ENCODE data around the gene UXT. TPM values are rescaled to one million over a fixed set of nuclear protein-coding genes. Genes with fewer than 3 reads are reported as not detected.
A peak's percentile ranks its signal among the peaks of the same experiment; 100 is the strongest.

UXT gene
- total and polyA plus RNA-seq, 3 donors from 2014 or later = 63.8 to 79.9 (median 72.0) TPM

- Histone ChIP-seq H3K9me3 (no peaks in the 10 kb centered on the region), H3K27ac (peak overlapping the region; percentile 85 to 93), H3K4me1 (peaks cover 3% of the 10 kb centered on the region), H3K4me3 (peak overlapping the region; percentile 66 to 77), H3K27me3 (no peaks in the 10 kb centered on the region), H3K36me3 (ENCODE audit: low read depth, missing control alignments) (no peaks in the 10 kb centered on the region)
- intact Hi-C loops (cut with DNase I; ENCODE audit: low total_unique reads) = no loop called here
- DNase-seq = no peak
- TF ChIP-seq, protein P1, sequence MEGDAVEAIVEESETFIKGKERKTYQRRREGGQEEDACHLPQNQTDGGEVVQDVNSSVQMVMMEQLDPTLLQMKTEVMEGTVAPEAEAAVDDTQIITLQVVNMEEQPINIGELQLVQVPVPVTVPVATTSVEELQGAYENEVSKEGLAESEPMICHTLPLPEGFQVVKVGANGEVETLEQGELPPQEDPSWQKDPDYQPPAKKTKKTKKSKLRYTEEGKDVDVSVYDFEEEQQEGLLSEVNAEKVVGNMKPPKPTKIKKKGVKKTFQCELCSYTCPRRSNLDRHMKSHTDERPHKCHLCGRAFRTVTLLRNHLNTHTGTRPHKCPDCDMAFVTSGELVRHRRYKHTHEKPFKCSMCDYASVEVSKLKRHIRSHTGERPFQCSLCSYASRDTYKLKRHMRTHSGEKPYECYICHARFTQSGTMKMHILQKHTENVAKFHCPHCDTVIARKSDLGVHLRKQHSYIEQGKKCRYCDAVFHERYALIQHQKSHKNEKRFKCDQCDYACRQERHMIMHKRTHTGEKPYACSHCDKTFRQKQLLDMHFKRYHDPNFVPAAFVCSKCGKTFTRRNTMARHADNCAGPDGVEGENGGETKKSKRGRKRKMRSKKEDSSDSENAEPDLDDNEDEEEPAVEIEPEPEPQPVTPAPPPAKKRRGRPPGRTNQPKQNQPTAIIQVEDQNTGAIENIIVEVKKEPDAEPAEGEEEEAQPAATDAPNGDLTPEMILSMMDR (IDR thresholded peaks at IDR 0.05) = no peak
- no peak for TF ChIP-seq POLR2A (IDR thresholded peaks at IDR 0.05)
- 0 to 1% methylated on average over 4 to 11 of the region's 11 CpGs for WGBS, 2 donors
These were observed 9.2 kb downstream of the UXT start for GRCh38 chrX:47649781-47650163.

DNA sequence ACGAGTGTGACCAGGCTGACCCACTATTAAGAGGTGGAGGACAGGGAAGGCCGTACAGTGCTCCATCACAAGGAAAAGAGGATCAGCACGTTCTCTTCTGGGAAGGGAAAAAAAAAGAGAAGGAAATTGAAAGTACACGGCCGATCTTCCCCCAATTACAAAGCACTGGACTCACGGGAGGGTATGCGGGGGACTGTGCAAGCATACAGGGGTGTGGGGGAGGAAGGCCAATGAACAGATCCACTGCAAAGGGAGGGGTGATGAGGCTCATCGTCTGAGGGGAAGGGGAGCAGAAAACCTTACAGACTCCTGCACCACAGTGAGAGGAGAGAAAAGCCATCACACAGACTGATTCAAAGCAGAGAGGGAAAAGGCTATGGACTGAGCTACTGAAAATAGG is 9.7 kb downstream of the UXT start:
- Histone ChIP-seq H3K27ac (peak overlapping the region; percentile 85 to 93), H3K4me3 (peak overlapping the region; percentile 66 to 77), H3K36me3 (ENCODE audit: low read depth, missing control alignments) (no peaks in the 10 kb centered on the region), H3K4me1 (peaks cover 3% of the 10 kb centered on the region), H3K27me3 (no peaks in the 10 kb centered on the region), H3K9me3 (no peaks in the 10 kb centered on the region)
- 0 to 6% methylated on average over 5 to 8 of the region's 8 CpGs for WGBS, 2 donors
- intact Hi-C loops (cut with DNase I; ENCODE audit: low total_unique reads) = no loop called here
- DNase-seq = no peak
- TF ChIP-seq, protein P1 (IDR thresholded peaks at IDR 0.05) = no peak
- TF ChIP-seq POLR2A (IDR thresholded peaks at IDR 0.05) = no peak

DNA sequence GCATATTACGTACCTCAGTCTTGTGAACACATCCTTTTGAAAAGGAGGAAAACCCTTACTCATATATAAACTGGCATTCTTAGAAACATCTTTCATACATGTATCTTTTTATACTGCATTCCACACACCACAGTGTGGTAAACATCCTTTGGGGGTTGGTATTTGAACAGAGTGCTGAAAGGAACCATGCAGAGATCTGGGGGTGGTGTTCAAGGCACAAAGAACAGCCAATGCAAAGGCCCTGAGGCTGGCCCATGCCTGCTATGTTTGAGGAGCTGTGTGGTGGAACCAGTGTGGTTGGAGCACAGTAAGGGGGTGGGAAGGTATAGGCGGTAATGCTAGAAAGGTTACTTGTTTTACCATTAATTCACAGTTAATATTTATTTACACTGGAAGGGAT is 10.6 kb downstream of the UXT start:
- Histone ChIP-seq H3K9me3 (no peaks in the 10 kb centered on the region), H3K4me1 (peaks cover 3% of the 10 kb centered on the region), H3K27ac (peak overlapping the region; percentile 85 to 93), H3K27me3 (no peaks in the 10 kb centered on the region), H3K4me3 (no peak overlapping the region), H3K36me3 (ENCODE audit: low read depth, missing control alignments) (no peaks in the 10 kb centered on the region)
- 33 to 60% methylated on average over 2 of the region's 2 CpGs for WGBS, 2 donors
- TF ChIP-seq, protein P1 (IDR thresholded peaks at IDR 0.05) = no peak
- no peak for TF ChIP-seq POLR2A (IDR thresholded peaks at IDR 0.05)
- DNase-seq = no peak
- intact Hi-C loops (cut with DNase I; ENCODE audit: low total_unique reads) = no loop called here

- H3K4me1 ChIP-seq = peaks cover 2% of the 10 kb centered on the region
- 54 to 66% methylated on average over 6 of the region's 6 CpGs for WGBS, 2 donors
- H3K36me3 ChIP-seq (ENCODE audit: low read depth, missing control alignments) = no peaks in the 10 kb centered on the region
- H3K27me3 ChIP-seq = no peaks in the 10 kb centered on the region
- H3K27ac ChIP-seq = no peak overlapping the region
- H3K4me3 ChIP-seq = no peak overlapping the region
- intact Hi-C loops (cut with DNase I; ENCODE audit: low total_unique reads) = no loop called here
- TF ChIP-seq POLR2A (IDR thresholded peaks at IDR 0.05) = no peak
- TF ChIP-seq, protein P1 (IDR thresholded peaks at IDR 0.05) = no peak
- no peak for DNase-seq
- no peaks in the 10 kb centered on the region for H3K9me3 ChIP-seq
These were observed 12.3 kb downstream of the UXT start for GRCh38 chrX:47646636-47647035.

GRCh38 chrX:47645530-47645929 is 13.4 kb downstream of the UXT start:
- Histone ChIP-seq H3K27ac (peak overlapping the region; percentile 36 to 50), H3K4me3 (no peak overlapping the region), H3K36me3 (ENCODE audit: low read depth, missing control alignments) (no peaks in the 10 kb centered on the region), H3K9me3 (no peaks in the 10 kb centered on the region), H3K4me1 (no peaks in the 10 kb centered on the region), H3K27me3 (no peaks in the 10 kb centered on the region)
- TF ChIP-seq POLR2A (IDR thresholded peaks at IDR 0.05) = no peak
- TF ChIP-seq, protein P1 (IDR thresholded peaks at IDR 0.05) = no peak
- intact Hi-C loops (cut with DNase I; ENCODE audit: low total_unique reads) = no loop called here
- no peak for DNase-seq
- WGBS, 2 donors = 40% methylated on average over 7 to 8 of the region's 10 CpGs

Data from testis (tissue), 3 donors.